ENCODE data around the gene IGSF21.

Gene IGSF21

DNA sequence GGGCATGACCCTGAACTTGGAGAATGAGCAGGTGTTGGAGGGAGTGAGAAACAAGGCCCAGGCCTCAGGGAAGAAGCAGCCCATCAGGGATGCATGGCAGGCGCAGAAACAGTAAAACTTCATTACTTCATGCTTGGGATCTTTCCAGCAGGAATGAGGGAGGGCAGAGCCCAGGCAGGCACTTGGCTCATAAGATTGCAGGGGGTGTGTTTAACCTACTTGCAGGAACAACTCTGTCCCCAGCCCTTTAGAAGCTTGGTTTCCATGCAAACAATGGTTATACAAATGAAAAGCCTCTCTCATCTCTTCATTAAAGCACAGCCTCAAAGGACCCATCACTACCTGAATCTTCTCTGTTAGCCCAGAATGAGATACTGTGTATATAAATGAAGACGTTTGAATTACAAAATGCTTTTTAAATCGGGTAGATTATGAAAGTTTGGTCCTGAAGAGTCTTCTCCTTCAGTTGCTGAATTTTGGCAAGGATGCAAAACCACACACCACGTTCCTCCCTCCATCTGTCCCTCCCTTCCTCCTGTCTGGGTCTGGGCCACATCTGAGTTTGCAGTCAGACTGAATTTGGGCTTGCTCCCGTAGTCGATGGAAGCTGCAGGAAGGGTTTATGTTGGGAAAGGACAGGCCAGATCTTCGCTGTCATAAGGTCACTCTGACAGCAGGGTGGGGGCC lies 218.8 kb downstream of the IGSF21 start:
- DNase-seq (ENCODE audit: low read depth in 2 of 2): no peak

DNA sequence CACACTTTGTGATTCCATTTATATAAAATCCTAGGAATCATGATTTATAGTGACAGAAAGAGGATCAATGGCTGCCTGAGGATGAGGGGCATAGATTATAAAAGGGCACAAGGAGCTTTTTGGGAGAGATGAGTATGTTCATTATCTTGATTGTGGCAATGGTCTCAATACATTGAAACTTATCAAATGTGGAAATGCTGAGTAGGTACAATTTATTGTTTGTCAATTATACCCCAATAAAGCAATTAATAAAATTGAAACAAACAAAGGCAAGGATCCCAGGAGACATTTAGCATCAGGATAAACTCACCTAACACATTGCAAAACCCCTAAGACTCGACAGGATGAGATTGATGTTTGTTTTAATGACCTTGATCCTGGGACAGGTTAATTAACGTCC lies 220.1 kb downstream of the IGSF21 start:
- no peak for DNase-seq (ENCODE audit: low read depth in 2 of 2)

DNA sequence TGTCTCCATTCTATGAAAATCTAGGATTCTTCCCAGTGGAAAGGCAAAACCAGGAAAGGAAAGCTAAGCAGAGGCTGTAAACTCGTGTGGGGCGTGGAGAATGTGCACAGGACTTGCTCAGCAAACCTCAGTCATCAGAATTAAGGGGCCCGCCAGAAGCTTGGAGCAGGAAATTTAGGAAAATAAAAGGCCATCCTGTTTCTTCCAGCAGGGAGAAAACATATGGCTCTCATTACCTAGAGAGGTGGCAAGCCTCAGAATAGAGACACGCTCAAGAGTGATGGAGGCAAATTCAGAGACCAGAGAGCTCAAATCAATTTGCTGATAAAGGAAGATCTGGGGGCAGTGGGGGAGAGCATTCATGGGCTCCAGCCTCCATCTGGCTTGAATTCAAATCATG lies 221.2 kb downstream of the IGSF21 start:
- no peak for DNase-seq (ENCODE audit: low read depth in 2 of 2)

DNA sequence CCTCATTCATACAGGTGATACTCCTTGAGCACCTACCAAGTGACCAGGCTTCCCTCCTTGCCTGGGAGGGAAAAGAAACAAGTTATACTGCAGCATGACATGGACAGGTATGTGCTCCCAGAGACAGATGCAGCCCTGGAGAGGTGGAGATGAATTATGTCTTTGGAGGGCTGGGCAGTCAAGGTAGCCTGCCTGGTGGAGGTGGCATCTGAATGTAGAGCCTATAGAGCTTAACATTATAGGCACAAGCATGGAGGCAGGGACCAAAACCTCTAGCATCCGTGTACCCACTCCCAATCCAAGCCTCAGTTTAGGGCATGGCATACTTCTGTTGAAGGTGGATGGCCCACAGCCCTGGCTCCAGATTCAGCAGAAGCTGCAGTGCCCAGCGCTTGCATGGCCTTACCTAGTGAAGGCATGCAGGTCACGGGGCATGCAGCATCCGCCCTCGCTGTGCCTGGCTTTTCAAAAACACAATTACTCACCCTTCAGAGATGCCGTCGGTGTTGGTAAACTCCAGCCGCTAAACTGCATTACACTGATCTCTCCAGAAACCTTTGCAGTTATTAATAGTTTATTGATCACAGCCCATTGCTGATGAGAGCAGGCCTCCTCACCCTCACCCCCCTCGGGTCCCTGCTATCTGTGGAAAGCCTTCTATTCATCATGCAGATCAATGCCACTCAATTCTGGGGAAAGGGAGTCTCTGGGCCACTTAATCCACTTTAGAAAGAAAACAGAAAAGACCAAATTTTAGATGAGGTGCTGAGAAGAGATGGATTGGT lies 222.1 kb downstream of the IGSF21 start:
- DNase-seq (ENCODE audit: low read depth in 2 of 2): no peak

DNA sequence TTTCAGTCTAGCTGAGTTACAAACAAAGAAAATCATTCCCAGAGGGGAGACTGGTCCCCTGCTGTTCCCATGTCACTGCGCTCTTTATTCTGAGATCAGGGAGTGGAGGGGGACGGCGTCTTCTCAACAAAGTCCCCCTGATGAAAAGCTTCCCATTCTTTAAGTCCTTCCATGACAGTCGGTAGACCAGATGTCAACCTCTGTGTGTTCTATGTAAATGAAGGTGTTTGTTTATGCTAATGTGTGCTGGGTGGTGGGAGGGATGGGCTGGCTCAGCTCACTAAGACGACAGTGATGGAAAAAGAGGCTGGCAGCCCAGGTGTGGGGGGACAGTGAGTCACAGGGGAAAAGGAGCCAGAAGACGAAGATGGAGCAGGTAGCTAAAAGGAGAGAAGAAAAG lies 225.0 kb downstream of the IGSF21 start:
- DNase-seq (ENCODE audit: low read depth in 2 of 2): no peak

DNA sequence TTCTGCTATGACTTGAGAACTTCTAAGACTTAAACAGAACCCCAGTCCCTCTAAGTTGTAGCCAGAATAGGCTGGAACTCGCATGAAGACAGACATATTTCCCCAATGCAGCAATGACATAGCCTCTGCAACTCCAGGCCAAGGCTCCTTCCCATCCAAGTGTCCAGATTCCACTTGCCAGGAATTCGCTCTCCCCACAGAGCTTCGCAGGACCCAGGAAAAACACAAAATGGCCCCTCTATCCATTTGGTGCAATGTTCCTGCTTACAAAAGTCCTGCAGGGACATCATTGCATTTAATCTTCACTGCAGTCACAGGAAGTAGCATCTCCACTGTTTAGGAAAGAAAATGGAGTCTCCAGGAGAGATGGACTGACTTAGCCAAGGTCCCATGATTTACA lies 225.6 kb downstream of the IGSF21 start:
- no peak for DNase-seq (ENCODE audit: low read depth in 2 of 2)

DNA sequence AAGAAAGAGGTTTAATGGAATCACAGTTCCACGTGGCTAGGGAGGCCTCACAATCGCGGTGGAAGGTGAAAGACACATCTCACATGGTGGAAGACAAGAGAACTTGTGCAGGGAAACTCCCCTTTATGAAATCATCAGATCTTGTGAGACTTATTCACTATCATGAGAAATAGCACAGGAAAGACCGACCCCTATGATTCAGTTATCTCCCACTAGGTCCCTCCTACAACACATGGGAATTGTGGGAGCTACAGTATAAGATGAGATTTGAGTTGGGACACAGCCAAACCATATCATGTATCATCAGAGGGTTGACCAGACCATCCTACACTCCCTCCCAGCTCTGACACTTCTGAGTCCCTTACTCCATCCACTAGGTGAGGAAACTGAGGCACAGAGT lies 229.2 kb downstream of the IGSF21 start:
- no peak for DNase-seq (ENCODE audit: low read depth in 2 of 2)

DNA sequence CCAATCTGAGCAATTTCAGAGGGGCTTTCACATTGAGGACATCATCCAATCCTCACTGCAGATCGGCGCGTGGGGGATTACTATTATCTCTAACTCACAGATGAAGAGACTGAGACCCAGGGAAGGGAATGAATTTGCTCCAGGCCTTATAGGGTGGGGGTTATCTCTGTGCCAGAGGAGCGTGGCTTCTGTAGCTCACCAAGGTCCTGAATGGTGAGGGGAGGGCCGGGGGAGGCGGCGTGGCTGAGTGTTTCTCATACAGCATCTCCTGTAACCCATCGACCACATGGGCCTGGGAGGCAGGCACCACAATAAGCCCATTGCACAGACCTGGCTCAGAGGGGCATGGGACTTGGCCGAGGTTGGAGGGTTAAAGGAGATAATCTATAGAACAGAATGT lies 230.2 kb downstream of the IGSF21 start:
- no peak for DNase-seq (ENCODE audit: low read depth in 2 of 2)

DNA sequence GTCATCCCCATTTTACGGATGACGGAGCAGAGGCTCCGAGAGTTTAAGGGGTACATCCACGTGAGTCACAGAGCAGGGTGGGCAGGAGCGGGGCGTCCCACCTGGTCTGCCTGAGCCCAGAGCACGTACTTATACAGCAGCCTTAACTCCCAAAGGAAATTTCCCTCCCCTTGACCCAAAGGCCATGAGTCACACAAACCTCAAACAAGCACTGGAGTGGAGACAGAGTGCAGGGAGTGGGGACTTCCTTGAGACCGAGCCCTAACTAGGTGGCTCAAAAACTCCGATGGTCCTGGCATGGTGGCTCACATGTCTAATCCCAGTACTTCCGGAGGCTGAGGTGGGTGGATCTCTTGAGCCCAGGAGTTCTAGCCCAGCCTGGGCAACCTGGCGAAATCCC lies 231.6 kb downstream of the IGSF21 start:
- DNase-seq (ENCODE audit: low read depth in 2 of 2): no peak

DNA sequence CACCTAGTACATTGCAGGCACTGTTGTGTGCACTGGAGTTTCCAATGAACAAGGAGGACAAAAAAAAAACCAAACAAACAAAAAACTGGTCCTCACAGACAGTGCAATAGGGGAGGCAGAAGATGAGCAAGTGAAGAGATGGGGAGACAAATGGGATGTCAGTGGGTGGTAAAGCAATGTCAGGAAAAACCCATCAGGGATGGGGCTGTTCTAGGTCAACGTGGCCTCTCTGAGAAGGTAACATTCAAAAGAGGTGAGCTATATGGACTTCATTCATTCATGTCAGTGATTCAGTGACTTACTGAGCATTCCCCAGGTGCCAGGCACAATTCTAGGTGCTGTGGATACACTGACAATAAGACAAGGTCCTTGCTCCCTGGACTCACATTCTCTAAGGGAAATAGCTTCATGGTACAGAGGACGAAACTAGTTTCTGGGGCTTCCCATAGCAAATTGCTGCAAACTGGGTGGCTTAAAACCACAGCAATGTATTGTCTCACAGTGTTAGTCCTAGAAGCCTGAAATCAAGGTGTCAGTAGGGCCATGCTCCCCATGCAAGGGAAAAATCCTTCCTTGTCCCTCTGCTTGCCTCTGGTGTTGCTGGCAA lies 232.7 kb downstream of the IGSF21 start:
- no peak for DNase-seq (ENCODE audit: low read depth in 2 of 2)

DNA sequence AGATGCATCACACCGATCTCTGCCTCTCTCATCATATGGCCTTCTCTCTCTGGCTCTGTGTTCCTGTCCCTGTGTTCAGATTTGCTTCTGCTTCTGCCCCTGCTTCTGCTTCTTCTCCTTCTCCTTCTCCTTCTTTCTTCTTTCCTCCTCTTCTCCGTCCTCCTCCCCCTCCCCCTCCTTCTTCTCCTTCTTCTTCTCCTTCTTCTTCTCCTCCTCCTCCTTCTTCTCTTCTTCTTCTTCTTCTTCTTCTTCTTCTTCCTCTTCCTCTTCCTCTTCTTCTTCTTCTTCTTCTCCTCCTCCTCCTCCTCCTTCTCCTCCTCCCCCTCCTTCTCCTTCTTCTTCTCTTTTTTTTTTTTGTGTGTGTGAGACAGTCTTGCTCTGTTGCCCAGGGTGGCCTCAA lies 233.2 kb downstream of the IGSF21 start:
- no peak for DNase-seq (ENCODE audit: low read depth in 2 of 2)

DNA sequence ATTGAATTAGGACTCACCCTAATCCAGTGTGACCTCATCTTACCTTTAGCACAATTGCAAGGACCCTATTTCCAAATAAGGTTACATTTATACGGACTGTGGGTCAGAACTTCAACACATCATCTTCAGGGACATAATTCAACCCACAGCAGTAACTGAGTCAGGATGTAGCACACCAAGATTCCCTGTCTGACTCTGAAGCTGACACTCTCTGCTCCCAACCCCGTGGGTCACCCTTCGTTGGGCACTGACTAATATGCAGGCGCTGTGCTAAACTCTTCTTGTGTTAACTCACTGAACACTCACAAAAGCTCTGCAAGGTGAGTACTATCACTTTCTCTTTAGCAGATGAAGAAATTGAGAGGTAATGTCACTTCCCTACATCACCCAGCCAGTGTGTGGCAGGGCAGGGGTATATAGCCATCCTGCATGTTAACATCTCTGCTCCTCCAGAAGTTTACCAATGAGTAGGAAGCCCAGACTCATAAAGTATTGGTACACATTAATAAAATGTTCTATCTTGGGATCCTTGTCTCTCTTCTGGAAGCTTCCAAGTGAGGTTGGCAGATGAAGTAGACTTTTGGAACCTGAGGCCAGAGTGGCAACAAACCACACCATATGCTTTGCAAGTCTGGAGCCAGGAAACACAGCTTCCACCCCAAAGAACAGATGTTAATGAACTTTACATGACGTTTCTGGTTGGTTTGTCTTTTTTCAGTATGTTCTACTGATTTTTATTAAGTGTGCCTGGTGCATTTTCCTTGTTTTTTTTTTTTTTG lies 233.9 kb downstream of the IGSF21 start:
- DNase-seq (ENCODE audit: low read depth in 2 of 2): no peak

DNA sequence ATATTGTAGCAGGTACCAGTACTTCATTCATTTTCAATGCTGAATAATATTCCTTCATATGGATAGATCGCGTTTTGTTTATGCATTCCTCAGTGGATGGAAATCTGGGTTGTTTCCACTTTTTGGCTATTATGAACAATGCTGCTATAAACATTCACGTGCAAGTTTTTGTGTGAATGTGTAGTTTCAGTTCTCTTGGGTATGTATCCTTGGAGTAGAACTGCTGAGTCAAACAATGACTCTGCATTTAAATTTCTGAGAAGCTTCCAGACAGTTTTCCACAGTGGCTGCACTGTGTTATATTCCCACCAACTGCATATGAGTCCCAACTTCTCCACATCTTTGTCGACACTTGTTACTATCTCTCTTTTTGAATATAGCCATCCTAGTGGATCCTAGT lies 235.1 kb downstream of the IGSF21 start:
- DNase-seq (ENCODE audit: low read depth in 2 of 2): no peak

DNA sequence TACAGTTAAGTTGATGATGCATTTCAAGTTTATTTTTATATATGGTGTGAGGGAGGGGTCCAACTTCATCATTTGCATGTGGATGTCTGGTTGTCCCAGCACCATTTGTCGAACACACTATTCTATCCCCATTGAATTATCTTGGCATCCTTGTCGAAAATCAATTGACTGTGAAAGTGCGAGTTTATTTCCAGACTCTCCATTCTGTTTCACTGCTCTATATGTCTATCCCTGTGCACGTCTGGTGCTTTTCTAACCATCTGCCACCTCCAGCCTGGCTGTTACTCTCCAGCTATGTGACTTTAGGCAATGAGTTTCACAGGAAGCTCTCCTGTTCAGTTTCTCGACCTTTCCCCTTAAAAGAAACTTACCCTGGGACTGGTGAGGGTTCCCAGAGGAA lies 236.0 kb downstream of the IGSF21 start:
- no peak for DNase-seq (ENCODE audit: low read depth in 2 of 2)

DNA sequence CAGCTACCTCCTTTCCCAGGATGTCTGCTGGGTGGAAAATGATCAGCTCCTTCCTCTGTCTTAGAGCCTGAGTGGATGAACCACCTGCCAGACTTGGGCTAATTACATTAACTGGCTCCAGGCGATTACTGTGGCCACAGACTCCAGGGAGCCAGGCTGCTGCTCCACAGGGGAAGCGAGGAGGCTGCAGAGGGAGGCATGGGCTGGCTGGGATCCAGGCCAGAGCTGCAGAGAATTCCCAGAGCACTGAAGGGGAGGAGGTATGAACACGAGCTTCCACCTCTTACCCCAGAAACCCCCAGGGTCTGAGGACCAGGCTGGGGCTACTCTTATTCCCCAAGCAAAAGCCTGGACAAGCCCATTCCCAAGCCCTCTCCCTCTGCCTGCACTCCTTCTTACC lies 237.2 kb downstream of the IGSF21 start:
- no peak for DNase-seq (ENCODE audit: low read depth in 2 of 2)

DNA sequence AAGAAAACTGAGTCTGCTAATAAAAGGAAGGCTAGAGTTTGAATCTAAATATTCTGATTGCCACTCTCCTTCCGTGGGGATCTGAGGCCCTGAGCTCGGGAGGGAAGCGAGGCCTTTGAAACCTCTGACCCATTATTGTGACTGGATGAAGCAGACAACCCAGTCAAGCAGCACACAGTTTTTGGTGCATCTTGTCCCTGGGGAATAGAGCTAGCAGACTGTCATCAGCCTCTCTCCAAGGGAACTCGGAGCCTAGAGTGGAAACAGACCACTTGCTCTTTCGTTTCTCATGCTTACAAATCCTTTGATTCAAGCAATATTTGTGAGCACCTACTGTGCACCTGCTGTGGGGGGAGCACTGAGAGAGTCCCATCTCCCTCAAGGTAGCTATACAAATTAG lies 240.0 kb downstream of the IGSF21 start:
- DNase-seq (ENCODE audit: low read depth in 2 of 2): no peak

DNA sequence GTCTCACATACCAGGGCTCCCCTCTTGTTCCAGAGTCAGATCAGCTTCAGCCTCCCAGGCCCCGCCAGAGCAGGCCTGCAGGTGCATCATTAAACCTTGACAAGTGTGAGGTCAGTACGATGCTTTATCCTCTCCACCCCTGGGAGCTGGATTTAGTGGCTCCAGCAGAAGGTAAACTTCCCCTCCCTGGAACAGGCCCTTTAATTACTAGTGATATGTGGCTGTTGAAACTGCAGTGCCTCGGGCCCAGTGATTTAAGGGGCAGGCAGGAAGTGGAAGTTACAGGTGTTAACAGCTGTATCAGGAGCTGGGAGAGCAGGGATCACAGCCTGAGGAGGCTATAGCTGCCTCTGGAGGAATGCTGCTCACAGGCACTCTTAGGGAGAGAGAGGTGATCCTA lies 240.8 kb downstream of the IGSF21 start:
- DNase-seq (ENCODE audit: low read depth in 2 of 2): no peak

DNA sequence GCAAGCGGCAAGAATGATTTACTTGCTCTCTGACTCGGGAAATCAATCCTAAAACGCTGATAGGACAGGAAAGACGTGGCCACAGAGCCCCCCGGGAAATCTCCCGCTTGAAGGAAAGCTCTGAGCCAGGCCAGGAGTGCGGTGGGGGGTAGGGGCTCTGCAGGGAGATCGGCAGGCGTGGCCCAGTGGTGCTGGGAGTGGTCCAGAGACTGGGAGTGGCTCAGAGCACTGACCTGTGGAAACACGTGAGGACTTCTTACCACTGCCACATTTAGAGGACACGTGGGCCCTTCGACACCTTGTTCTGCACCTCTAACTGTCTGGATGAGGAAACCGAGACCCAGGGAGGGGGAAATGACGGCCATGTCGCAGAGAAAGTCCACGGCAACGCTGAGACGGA lies 243.1 kb downstream of the IGSF21 start:
- no peak for DNase-seq (ENCODE audit: low read depth in 2 of 2)

DNA sequence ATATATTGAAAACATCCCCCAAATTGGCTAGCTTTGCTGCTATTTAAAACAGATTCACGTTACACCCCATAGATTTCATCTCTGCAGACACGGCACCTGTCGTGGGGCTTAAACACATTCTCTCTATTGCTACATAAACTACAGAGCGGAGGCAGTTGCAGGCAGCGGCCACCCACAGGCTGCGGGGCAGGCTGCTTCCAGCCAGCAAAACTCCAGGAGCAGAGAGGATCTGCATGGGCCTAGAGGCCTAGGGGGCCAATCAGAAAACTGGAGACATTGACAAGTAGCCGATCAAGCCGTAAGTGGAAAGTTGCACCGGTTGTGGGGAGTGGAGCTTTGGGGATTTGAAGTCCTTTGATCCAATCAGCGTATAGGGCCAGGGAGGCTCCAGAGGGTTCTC lies 244.1 kb downstream of the IGSF21 start:
- no peak for DNase-seq (ENCODE audit: low read depth in 2 of 2)

DNA sequence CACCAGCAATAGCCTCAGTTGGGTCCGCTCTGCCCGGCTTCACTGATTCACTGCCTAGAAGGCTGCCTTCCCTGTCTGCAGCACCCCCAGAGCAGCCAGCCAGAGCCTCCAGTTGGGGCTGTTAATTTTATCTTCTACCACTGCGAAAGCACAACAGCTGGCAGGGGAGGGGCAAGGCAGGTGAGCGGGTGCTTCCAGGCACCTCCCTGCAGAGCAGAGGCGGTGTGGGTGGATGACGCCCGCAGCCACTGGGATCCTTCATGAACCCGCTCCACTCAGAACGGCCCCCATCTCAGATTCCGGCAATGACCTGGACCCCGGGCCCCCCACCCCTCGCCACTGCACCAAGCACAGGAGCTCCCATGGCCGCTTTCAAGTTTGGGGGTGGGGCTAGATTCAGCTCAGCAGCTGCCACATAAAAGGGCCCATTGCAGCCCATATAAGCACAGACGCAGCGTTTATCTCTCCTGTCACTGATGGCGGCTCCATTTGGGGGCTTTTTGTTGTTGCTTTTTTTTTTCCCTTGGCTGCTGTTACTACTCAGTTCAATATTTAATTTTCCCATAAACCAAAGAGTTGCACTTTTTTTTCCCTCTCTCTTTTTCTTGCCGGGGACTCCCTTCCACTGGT lies 245.2 kb downstream of the IGSF21 start:
- DNase-seq (ENCODE audit: low read depth in 2 of 2): no peak

DNA sequence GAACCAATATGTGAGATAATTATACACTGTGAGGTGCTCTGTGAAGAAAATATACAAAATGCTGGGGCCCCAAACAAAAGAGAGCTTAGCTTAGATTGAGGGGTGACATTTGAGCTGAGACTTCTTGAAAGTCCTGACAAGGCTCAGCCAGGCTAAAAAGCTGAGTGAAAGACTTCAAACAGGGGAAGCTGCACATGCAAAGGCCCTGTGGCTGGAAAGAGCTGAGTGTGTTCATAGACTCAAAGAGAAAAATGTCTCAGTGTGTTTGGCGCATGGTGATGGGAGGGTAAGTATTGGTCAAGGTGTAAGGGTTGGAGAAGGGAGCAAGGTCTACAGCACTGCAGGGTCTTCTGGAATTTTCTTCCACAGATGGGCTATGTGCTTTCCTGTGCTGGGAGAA lies 245.9 kb downstream of the IGSF21 start:
- no peak for DNase-seq (ENCODE audit: low read depth in 2 of 2)

DNA sequence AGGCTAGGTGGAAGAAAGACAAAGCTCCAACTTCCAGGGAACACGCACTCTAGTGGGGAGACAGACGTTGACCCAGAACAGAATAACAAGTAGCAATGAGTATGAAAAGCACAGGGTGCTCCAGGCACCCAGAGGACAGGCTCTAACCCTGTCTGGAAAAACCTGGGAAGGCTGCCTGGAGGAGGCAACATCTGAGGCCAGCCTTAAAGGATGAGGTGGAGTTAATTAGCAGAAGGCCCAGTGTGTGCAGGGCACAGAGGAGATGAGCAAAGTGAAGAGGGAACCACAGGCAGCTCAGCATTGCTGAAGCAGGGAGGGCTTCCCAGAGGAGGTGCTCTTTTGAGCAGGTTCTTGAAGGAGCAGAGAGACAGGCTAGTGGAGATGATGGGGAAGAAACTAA lies 246.4 kb downstream of the IGSF21 start:
- no peak for DNase-seq (ENCODE audit: low read depth in 2 of 2)

All from stimulated activated CD4-positive, alpha-beta T cell treated with anti-CD3 and anti-CD28 coated beads, Interleukin-12 subunit alpha, Interleukin-12 subunit beta, amount 100 ng/mL, for 24 hours (primary cell).